COLO668 (cell line): ENCODE data around the gene CLASP1.
"Not testable (repeated sequence)": the region's sequence is repeated elsewhere in the genome, so short reads cannot be mapped to it uniquely, and the experiment has no call there.

Source experiments
- DNase-seq: peaks from one replicate; lab custom pipeline; 2025; ENCODE audit not compliant: unreplicated experiment; lab: John Stamatoyannopoulos, UW

Gene CLASP1

GRCh38 chr2:121583555-121583954 is 65.7 kb downstream of the CLASP1 start:
- no peak for DNase-seq

- no peak for DNase-seq
These were observed 67.0 kb downstream of the CLASP1 start for GRCh38 chr2:121582272-121582671.

- DNase-seq, result no peak
These were observed 70.0 kb downstream of the CLASP1 start for GRCh38 chr2:121579309-121579708.

GRCh38 chr2:121577381-121577780 is 71.9 kb downstream of the CLASP1 start:
- no peak for DNase-seq

- no peak for DNase-seq
These were observed 73.0 kb downstream of the CLASP1 start for GRCh38 chr2:121576263-121576662.

GRCh38 chr2:121575800-121576199 is 73.5 kb downstream of the CLASP1 start:
- DNase-seq, result no peak

GRCh38 chr2:121570667-121571055 is 78.6 kb downstream of the CLASP1 start:
- DNase-seq, result no peak

GRCh38 chr2:121570036-121570666 is 79.1 kb downstream of the CLASP1 start:
- no peak for DNase-seq

GRCh38 chr2:121567957-121568409 is 81.3 kb downstream of the CLASP1 start:
- no peak for DNase-seq

- no peak for DNase-seq
These were observed 81.8 kb downstream of the CLASP1 start for GRCh38 chr2:121567452-121567851.

- no peak for DNase-seq
These were observed 83.6 kb downstream of the CLASP1 start for GRCh38 chr2:121565389-121566250.

GRCh38 chr2:121564905-121565304 is 84.4 kb downstream of the CLASP1 start:
- DNase-seq, result no peak

GRCh38 chr2:121563754-121564153 is 85.5 kb downstream of the CLASP1 start:
- not testable (repeated sequence) for DNase-seq

- no peak for DNase-seq
These were observed 86.7 kb downstream of the CLASP1 start for GRCh38 chr2:121562269-121563176.

GRCh38 chr2:121561617-121562268 is 87.5 kb downstream of the CLASP1 start:
- no peak for DNase-seq

- no peak for DNase-seq
These were observed 90.9 kb downstream of the CLASP1 start for GRCh38 chr2:121558329-121558728.

- no peak for DNase-seq
These were observed 94.3 kb downstream of the CLASP1 start for GRCh38 chr2:121555008-121555407.

- DNase-seq, result not testable (repeated sequence)
These were observed 96.6 kb downstream of the CLASP1 start for GRCh38 chr2:121552477-121553180.

- DNase-seq, result no peak
These were observed 98.6 kb downstream of the CLASP1 start for GRCh38 chr2:121550669-121551068.

- DNase-seq, result no peak
These were observed 101.6 kb downstream of the CLASP1 start for GRCh38 chr2:121547646-121548045.
